ENCODE measurements around the gene NUBP2.

- TF ChIP-seq CTCF (IDR thresholded peaks at IDR 0.05) (no peak), POLR2A (IDR thresholded peaks at IDR 0.05) (no peak)
Measured at GRCh38 chr16:1757714-1758461, 24.9 kb upstream of the NUBP2 start.

All from gastroesophageal sphincter (tissue), 3 donors.